ENCODE data around the gene ABAT.

The ABAT gene

DNA sequence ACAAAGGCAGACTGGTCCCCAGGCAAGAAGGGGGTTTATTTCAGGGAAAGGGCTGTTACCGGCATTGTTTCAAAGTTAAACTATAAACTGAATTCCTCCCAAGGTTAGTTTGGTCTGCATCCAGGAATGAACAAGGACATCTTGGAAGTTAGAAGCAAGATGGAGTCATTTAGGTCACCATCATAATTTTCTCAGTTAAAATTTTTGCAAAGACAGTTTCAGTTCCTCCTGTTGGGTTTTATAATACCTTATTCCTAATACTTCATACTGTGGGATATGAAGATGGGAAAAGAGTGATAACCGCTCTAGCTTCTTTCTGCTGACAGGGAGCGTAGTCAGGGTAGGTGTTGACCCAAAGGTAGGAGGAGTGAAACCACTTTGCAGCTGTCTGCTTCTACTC lies 148.0 kb downstream of the ABAT start:
- no peak for TF ChIP-seq CTCF (IDR thresholded peaks at IDR 0.05; ENCODE audit: control insufficient read depth, extremely low read depth, insufficient read depth)
- H3K4me3 ChIP-seq (ENCODE audit: low read depth, low read length) = no peak overlapping the region
- no peak for DNase-seq (ENCODE audit: low read depth)

GRCh38 chr16:8826278-8826879 lies 152.0 kb downstream of the ABAT start:
- DNase-seq (ENCODE audit: low read depth) = no peak
- H3K4me3 ChIP-seq (ENCODE audit: low read depth, low read length) = no peak overlapping the region
- no peak for TF ChIP-seq CTCF (IDR thresholded peaks at IDR 0.05; ENCODE audit: control insufficient read depth, extremely low read depth, insufficient read depth)

- TF ChIP-seq CTCF (IDR thresholded peaks at IDR 0.05; ENCODE audit: control insufficient read depth, extremely low read depth, insufficient read depth) = no peak
- H3K4me3 ChIP-seq (ENCODE audit: low read depth, low read length) = no peak overlapping the region
- DNase-seq (ENCODE audit: low read depth) = no peak
These were observed 154.2 kb downstream of the ABAT start for GRCh38 chr16:8828541-8829165.

- no peak overlapping the region for H3K4me3 ChIP-seq (ENCODE audit: low read depth, low read length)
- DNase-seq (ENCODE audit: low read depth) = no peak
- no peak for TF ChIP-seq CTCF (IDR thresholded peaks at IDR 0.05; ENCODE audit: control insufficient read depth, extremely low read depth, insufficient read depth)
These were observed 157.0 kb downstream of the ABAT start for GRCh38 chr16:8831450-8831849.

DNA sequence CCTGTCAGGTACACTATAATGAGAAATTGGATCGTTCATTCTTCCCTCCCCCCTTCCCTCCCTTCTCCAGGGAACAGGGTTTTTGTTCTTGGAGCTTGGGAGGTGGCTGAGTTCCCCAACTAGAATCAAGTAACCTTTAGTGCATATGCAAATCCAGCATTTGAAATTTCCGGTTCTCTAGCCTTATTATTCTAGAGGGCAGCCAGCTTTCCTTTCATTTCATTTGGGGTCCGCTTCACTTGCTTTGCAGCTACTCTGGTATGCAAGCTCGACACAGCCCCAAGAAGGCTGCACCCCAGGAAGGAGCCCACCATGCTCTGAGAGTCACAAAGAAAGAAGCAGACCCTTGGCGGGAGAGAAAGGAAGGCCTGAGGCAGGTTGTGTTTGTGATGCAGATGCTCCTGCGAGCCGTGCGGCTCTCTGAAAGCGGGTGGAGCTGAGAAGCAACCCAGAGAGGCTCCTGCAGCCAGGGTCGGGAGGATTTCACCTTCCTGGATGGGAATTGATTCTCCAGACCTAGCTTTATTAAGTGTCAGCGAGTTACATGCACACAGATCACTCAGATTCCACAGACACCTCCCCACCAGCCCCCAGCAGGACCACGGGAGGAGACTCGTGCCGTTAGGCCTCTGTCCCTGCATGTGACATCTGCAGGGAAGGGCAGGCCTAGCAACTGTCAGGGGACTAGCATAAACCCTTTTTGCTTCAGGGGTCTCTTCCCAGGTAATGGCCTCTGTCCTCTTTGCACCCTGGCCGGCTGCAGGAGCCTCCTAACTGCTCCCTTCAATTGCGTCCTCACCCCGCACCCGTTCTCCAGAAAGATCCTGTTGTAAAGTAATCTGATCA lies 157.7 kb downstream of the ABAT start:
- no peak for TF ChIP-seq CTCF (IDR thresholded peaks at IDR 0.05; ENCODE audit: control insufficient read depth, extremely low read depth, insufficient read depth)
- H3K4me3 ChIP-seq (ENCODE audit: low read depth, low read length) = no peak overlapping the region
- DNase-seq (ENCODE audit: low read depth) = no peak

DNA sequence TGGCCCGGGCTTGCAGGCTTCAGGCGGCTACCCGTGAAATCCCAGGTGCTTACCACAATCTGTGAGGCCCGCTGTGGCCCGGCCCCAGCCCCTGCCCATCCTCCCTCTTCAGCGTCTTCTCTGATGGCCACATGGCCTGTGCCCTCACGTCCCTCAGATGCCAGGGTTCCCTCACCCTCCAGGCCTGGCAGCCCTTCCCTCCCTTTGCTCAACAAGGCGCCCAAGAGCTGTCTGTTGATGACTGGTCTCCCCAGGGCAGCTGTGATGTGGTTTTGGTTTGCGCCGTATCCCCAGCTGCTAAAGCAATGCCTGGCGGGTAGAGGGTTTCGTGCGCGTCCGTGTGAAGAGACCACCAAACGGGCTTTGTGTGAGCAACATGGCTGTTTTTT lies 158.3 kb downstream of the ABAT start:
- TF ChIP-seq CTCF (IDR thresholded peaks at IDR 0.05; ENCODE audit: control insufficient read depth, extremely low read depth, insufficient read depth) = no peak
- H3K4me3 ChIP-seq (ENCODE audit: low read depth, low read length) = no peak overlapping the region

More for the DNA sequence above, 158.3 kb downstream of the ABAT start:
- no peak for DNase-seq (ENCODE audit: low read depth)
